C4-2B (cell line): ENCODE results near the gene WWOX.

Experiments
- H3K27ac ChIP-seq: fragments of 450-650 bp; 2 replicates; pipeline ENCODE4 v1.5.1; 2017
- ZFX ChIP-seq: fragments of 450-650 bp; IDR thresholded peaks from 2 replicates; pipeline ENCODE4 v1.6.1; 2017
- TF ChIP-seq, protein P1 (sequence below): fragments of 450-650 bp; conservative IDR thresholded peaks from 2 replicates; pipeline ENCODE4 v1.5.1; 2017; ENCODE audit warnings: mild to moderate bottlenecking

WWOX gene

DNA sequence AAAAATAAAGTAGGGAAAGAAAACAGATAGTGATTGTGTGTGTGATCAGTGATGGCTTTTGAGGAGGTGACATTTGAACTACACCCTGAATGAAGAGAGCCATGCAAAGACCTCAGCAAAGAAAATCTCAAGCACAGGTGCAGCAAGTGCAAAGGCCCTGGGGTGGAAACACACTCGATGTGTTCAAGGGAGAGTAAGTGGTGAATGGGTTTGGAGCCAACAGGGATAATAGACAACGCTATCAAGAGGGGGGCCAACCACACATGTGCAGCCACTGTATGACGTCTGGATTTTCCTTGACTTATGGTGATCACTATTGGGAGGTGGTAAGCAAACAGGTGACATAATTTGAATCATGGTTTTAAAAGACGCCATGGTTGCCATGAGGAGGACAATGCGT lies 564.2 kb downstream of the WWOX start:
- TF ChIP-seq ZFX = no peak
- TF ChIP-seq, protein P1, sequence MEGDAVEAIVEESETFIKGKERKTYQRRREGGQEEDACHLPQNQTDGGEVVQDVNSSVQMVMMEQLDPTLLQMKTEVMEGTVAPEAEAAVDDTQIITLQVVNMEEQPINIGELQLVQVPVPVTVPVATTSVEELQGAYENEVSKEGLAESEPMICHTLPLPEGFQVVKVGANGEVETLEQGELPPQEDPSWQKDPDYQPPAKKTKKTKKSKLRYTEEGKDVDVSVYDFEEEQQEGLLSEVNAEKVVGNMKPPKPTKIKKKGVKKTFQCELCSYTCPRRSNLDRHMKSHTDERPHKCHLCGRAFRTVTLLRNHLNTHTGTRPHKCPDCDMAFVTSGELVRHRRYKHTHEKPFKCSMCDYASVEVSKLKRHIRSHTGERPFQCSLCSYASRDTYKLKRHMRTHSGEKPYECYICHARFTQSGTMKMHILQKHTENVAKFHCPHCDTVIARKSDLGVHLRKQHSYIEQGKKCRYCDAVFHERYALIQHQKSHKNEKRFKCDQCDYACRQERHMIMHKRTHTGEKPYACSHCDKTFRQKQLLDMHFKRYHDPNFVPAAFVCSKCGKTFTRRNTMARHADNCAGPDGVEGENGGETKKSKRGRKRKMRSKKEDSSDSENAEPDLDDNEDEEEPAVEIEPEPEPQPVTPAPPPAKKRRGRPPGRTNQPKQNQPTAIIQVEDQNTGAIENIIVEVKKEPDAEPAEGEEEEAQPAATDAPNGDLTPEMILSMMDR = no peak
- H3K27ac ChIP-seq = no peak overlapping the region

DNA sequence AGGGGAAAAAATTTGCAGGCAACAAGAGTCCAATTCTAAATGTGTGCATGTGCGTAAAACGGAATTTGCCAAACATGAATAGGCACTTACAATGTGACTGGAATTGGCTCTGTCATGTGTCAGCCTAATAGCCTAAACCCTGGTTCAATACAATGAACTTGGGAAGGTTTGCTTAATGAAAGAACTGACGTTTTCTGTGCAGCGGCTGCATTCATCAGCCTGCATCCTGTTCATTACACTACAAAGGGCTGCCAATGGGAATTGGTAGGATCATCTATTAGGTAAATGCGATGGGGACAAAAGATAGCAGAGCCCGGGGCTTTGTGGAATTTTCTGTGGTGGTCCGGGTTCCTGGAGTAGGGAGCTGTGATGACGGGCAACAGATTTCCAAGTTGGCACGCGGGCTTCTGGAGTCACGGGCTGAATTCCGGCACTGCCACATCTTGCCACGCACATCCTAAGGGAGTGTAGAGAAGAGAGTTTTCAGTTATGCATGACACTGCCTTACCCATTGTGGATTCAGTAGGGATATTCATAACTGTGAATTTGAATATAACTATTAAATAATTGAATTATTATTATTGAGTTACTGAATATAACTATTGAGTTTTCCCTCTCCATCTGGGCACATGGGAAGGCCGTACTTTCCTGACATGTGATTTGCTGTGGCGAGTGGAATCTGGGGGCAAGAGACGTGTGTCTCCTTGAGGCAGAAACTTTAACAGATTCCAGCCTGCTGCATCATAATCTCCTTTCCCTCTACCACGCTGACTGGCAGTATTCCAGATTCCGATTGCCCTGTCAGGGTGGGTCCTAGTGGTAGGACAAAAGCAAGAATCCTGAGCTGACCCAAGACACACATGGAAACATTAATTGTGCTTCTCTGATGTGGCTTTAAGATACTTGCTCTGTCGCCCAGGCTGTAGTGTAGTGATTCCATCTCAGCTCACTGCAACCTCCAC lies 565.6 kb downstream of the WWOX start:
- TF ChIP-seq, protein P1 = no peak
- no peak for TF ChIP-seq ZFX

DNA sequence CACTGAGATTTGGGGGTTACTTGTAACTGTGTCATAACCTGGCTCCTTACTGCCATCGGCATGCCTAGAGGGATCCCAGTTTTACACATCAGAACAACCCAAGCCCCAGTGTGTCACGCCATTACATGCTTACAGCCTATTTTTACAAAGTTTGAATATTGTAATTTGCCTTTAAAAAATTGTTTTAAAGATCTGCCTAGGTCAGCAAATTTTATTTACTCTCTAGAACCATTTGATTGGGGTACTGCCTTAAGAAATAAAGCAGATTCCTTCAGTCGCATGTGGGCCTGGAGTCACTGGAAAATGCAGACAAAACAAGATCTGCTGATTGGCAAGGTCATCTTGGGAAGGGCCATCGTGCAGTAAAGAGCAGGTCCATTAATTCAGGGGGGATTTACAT lies 566.9 kb downstream of the WWOX start:
- TF ChIP-seq, protein P1 = no peak
- TF ChIP-seq ZFX = no peak

More for the DNA sequence above, 565.6 kb downstream of the WWOX start:
- no peak overlapping the region for H3K27ac ChIP-seq

DNA sequence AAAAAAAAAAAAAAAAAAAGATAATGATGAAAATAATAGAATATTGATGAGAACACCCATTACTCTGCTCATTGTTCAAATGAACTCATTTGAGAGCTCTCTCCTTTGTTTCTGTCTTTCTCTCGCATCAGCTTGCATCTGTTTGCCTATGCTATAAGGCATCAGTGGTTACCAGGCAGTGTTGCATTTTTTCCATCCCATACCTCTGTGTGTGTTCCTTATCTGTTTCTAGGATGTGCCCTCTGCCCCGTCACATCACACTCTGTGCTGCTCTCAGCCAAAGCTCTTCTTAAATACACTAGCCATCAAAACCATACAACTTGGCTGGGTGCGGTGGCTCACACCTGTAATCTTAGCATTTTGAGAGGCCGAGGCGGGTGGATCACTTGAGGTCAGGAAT lies 568.2 kb downstream of the WWOX start:
- TF ChIP-seq, protein P1 = no peak
- TF ChIP-seq ZFX = no peak
- H3K27ac ChIP-seq = no peak overlapping the region

More for the DNA sequence above, 566.9 kb downstream of the WWOX start:
- H3K27ac ChIP-seq = no peak overlapping the region

DNA sequence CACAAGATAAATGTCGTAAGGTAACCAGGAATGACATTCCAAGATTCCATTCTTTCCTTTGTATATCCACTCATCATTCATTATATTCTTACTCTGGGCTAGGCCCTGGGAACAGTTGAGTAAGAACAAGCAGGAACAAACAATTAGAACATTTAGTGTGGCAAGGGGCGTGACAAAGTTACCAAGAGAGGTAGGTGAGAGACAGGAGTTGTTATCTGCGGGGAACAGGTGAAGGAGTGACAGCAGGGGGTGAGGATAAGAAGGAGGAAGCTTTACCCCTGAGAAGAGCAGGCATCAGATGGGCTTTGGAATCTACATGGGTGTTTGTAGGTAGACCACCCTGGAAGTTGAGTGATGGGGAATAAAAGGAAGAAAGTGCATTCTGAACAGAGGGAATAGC lies 568.9 kb downstream of the WWOX start:
- no peak for TF ChIP-seq ZFX
- TF ChIP-seq, protein P1 = no peak
- no peak overlapping the region for H3K27ac ChIP-seq

DNA sequence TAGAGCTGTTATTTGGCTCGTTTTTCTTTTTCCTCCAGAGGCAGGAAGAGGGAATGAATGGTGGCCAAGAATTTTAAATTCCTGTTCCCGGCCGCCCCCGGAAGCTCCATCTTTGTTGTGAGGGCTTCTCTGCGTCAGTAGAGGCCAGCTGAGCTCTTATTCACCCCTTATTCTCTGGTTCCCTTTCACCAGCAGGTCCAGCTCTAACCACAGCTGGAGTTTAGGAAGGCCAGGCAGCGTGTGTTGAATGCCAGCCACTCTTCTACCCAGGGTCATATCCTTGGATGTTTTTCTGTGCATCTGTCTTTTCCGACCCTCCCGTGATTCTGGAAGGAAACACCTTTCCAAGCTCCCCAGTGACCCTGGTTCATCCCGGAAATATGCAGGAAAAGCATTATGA lies 570.5 kb downstream of the WWOX start:
- no peak for TF ChIP-seq ZFX
- TF ChIP-seq, protein P1 = no peak

DNA sequence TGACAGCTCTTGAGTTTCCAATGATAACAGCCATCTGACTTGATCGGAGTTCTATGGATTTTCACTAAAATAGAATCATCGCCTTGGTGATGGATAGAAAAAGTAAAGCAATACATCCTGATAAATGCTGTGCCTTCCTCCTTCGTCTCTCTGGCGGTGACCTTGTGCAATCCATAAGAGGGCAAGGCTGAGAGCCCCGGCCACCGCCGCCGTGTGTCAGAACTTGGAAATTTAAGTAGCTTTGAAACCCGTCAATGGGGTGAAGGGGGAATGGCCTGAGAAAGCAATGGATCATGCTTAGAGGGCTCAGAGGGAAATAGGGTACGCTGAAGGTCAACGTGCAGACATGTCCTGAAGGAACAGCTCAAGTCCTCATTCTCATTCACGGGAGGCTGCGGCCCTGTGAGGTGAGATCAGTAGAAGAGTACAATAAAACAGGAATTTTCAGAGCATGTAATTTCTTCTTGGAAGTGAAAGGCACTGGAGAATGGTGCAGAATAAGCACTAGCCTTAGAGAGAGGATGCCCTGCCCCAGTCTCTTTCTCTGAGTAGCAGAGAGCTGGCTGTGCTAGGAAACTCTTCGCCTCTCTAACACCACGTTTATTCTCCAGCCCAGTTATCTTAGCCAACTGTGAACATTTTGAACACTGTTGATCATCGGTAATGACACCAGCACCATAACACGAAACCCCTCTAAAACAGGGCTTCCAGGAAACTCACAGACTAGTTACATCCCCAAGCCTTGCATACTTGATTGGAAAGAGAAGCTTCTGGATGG lies 573.5 kb downstream of the WWOX start:
- TF ChIP-seq, protein P1 = no peak
- no peak for TF ChIP-seq ZFX

More for the DNA sequence above, 570.5 kb downstream of the WWOX start:
- H3K27ac ChIP-seq = no peak overlapping the region

More for the DNA sequence above, 573.5 kb downstream of the WWOX start:
- H3K27ac ChIP-seq = no peak overlapping the region
